IMR-90 (cell line): ENCODE results near the gene DUSP22. TPM values are rescaled to one million over a fixed set of nuclear protein-coding genes. Genes with fewer than 3 reads are reported as not detected.

Experiments
- ATAC-seq: fragments of 200-7000 bp; cut with Tn5 transposase; 2 replicates; pipeline ENCODE4 v1.9.1; 2020; ENCODE audit warnings: low read depth, mild to moderate bottlenecking, moderate library complexity
- BruUV-seq: library from RNA; stranded (reverse); fragments of 400-500 nt; replicated peaks from 2 replicates; lab custom pipeline; 2021; lab: Mats Ljungman, UMichigan
- CTCF ChIA-PET: fragments of 300-600 bp; formaldehyde crosslinking; extraction: SDS; loops from one replicate; lab custom pipeline; 2021; ENCODE audit warnings: antibody characterized with exemption; lab: Yijun Ruan, JAX
- POLR2A ChIA-PET: fragments of 300-600 bp; sonication (Branson Sonifier 250); formaldehyde crosslinking; loops from one replicate; lab custom pipeline; 2022; ENCODE audit warnings: antibody characterized with exemption; ENCODE audit not compliant: unreplicated experiment; lab: Charles Lee
- DNase-seq: peaks from one replicate; pipeline ENCODE4 v3.0.0; 2013
- H2AFZ ChIP-seq: replicated peaks from 2 replicates; pipeline ENCODE3; 2013; ENCODE audit warnings: low read length, mild to moderate bottlenecking; ENCODE audit not compliant: poor library complexity
- H2AK5ac ChIP-seq: 2 replicates; pipeline ENCODE4 v1.6.1; 2013; ENCODE audit warnings: low read depth, low read length, inconsistent platforms
- H2AK9ac ChIP-seq: replicated peaks from 2 replicates; pipeline ENCODE3; 2013; ENCODE audit warnings: mild to moderate bottlenecking, low read depth, low read length, moderate library complexity; ENCODE audit not compliant: poor library complexity
- H2BK120ac ChIP-seq: 2 replicates; pipeline ENCODE4 v1.6.1; 2013; ENCODE audit warnings: low read depth, low read length, inconsistent platforms
- H2BK15ac ChIP-seq: 3 replicates; pipeline ENCODE4 v1.6.1; 2013; ENCODE audit warnings: low read depth, low read length, inconsistent platforms
- H2BK20ac ChIP-seq: 2 replicates; pipeline ENCODE4 v1.6.1; 2013; ENCODE audit warnings: low read depth, mild to moderate bottlenecking, inconsistent platforms, low read length, moderate library complexity
- H2BK5ac ChIP-seq: 2 replicates; pipeline ENCODE4 v1.6.1; 2013; ENCODE audit warnings: mild to moderate bottlenecking, low read depth, low read length, inconsistent platforms; ENCODE audit not compliant: poor library complexity, severe bottlenecking
- H3K14ac ChIP-seq: replicated peaks from 2 replicates; pipeline ENCODE4 v1.6.1; 2013; ENCODE audit warnings: low read depth, low read length, inconsistent platforms
- H3K18ac ChIP-seq: 2 replicates; pipeline ENCODE4 v1.6.1; 2013; ENCODE audit warnings: low read depth, low read length, control low read depth
- H3K23ac ChIP-seq: 2 replicates; pipeline ENCODE4 v1.6.1; 2013; ENCODE audit warnings: low read depth, low read length, inconsistent platforms
- H3K27ac ChIP-seq: 2 replicates; pipeline ENCODE4 v1.5.1; 2013; ENCODE audit warnings: mild to moderate bottlenecking, control low read depth, low read length; ENCODE audit not compliant: insufficient read depth
- H3K27me3 ChIP-seq: 2 replicates; pipeline ENCODE4 v1.6.1; 2013; ENCODE audit warnings: low read length; ENCODE audit not compliant: control insufficient read depth, insufficient read depth
- H3K36me3 ChIP-seq: 2 replicates; pipeline ENCODE4 v1.6.1; 2013; ENCODE audit warnings: low read length, mixed read lengths; ENCODE audit not compliant: control insufficient read depth, insufficient read depth
- H3K4ac ChIP-seq: 2 replicates; pipeline ENCODE4 v1.6.1; 2013; ENCODE audit warnings: low read depth, low read length, inconsistent platforms
- H3K4me1 ChIP-seq: 2 replicates; pipeline ENCODE4 v1.6.1; 2013; ENCODE audit warnings: low read length, mixed read lengths; ENCODE audit not compliant: control insufficient read depth, insufficient read depth
- H3K4me2 ChIP-seq: 2 replicates; pipeline ENCODE4 v1.6.1; 2013; ENCODE audit warnings: low read depth, mild to moderate bottlenecking, control low read depth, low read length, moderate library complexity
- H3K4me3 ChIP-seq: 2 replicates; pipeline ENCODE4 v1.5.1; 2013; ENCODE audit warnings: low read depth, mild to moderate bottlenecking, control low read depth, low read length, moderate library complexity; ENCODE audit not compliant: insufficient read depth
- H3K56ac ChIP-seq: 2 replicates; pipeline ENCODE4 v1.6.1; 2013; ENCODE audit warnings: low read length, inconsistent platforms; ENCODE audit not compliant: insufficient read depth; ENCODE audit errors: extremely low read depth
- H3K79me1 ChIP-seq, 2 experiments: 2 replicates each; pipeline ENCODE4 v1.6.1; 2013; ENCODE audit warnings: low read length in 2 of 2, inconsistent platforms in 1 of 2, low read depth in 1 of 2
- H3K9ac ChIP-seq: 2 replicates; pipeline ENCODE4 v1.6.1; 2013; ENCODE audit warnings: low read depth, low read length, control low read depth
- H3K9me1 ChIP-seq: 2 replicates; pipeline ENCODE4 v1.6.1; 2013; ENCODE audit warnings: low read length, inconsistent platforms; ENCODE audit not compliant: insufficient read depth
- H3K9me3 ChIP-seq: 2 replicates; pipeline ENCODE4 v1.6.1; 2013; ENCODE audit warnings: low read length; ENCODE audit not compliant: control insufficient read depth, insufficient read depth
- H4K20me1 ChIP-seq: 2 replicates; pipeline ENCODE4 v1.6.1; 2013; ENCODE audit warnings: low read length, inconsistent platforms; ENCODE audit not compliant: insufficient read depth
- H4K5ac ChIP-seq: 2 replicates; pipeline ENCODE4 v1.6.1; 2013; ENCODE audit warnings: mild to moderate bottlenecking, low read depth, low read length, control low read depth
- H4K8ac ChIP-seq, 2 experiments: 2 replicates each; pipeline ENCODE4 v1.6.1; 2013; ENCODE audit warnings: low read depth in 2 of 2, low read length in 2 of 2, control low read depth in 1 of 2, inconsistent platforms in 1 of 2
- H4K91ac ChIP-seq: 2 replicates; pipeline ENCODE4 v1.6.1; 2013; ENCODE audit warnings: low read depth, low read length, inconsistent platforms; ENCODE audit not compliant: insufficient read depth
- BHLHE40 ChIP-seq: fragments of 150-350 bp; IDR thresholded peaks from 2 replicates; pipeline ENCODE4 v1.6.1; 2016; ENCODE audit warnings: mild to moderate bottlenecking, low read depth, low read length
- CEBPB ChIP-seq: IDR thresholded peaks from 2 replicates; pipeline ENCODE4 v1.6.1; 2012; ENCODE audit warnings: low read depth, low read length, improper control_type of control experiment
- CHD1 ChIP-seq: IDR thresholded peaks from 2 replicates; pipeline ENCODE4 v1.6.1; 2012; ENCODE audit warnings: low read depth, low read length, improper control_type of control experiment
- ELK1 ChIP-seq: fragments of 150-350 bp; IDR thresholded peaks from 2 replicates; pipeline ENCODE4 v1.6.1; 2016; ENCODE audit warnings: low read depth, mild to moderate bottlenecking, low read length, moderate library complexity, borderline replicate concordance
- MAFK ChIP-seq: IDR thresholded peaks from 2 replicates; pipeline ENCODE4 v1.6.1; 2012; ENCODE audit warnings: low read depth, low read length, improper control_type of control experiment
- USF2 ChIP-seq: fragments of 150-350 bp; IDR thresholded peaks from 2 replicates; pipeline ENCODE4 v1.6.1; 2017; ENCODE audit warnings: mild to moderate bottlenecking, antibody characterized with exemption, low read length, low read depth
- WGBS, 2 experiments: methylation state at CpG; one replicate each; pipeline versions ENCODE4 v1.1.5 to v1.1.7; 2013; ENCODE audit warnings: missing lambda C conversion rate in 2 of 2; ENCODE audit not compliant: insufficient read length in 1 of 2; ENCODE audit errors: extremely low coverage in 2 of 2; 5-methylcytosine and 5-hydroxymethylcytosine counted together
- dilution Hi-C: fragments of 300-500 bp; cut with HindIII; formaldehyde crosslinking; loops from one replicate; pipeline ENCODE4 v1.14.3; 2018; ENCODE audit warnings: low sequenced_read_pairs; ENCODE audit not compliant: unreplicated experiment
- in situ Hi-C: fragments of 300-500 bp; cut with MboI; formaldehyde crosslinking; loops from 3 replicates; pipeline ENCODE4 v1.14.3; 2019; ENCODE audit warnings: low sequenced_read_pairs, inconsistent platforms, mixed read lengths
- intact Hi-C: fragments of 100-400 bp; cut with micrococcal nuclease; formaldehyde crosslinking; loops from 2 replicates; pipeline ENCODE4 v1.10.0; 2022
- polyA plus RNA-seq, 3 experiments: library from polyadenylated mRNA; depleted of rRNA; stranded (reverse); fragments of >200 nt; gene quantifications; 2 replicates each; pipeline ENCODE4 v1.2.3, GENCODE V29; 2012; ENCODE audit warnings: low replicate concordance in 1 of 3
- total RNA-seq: library from RNA; depleted of rRNA; stranded (reverse); fragments of >200 nt; gene quantifications from 2 replicates; pipeline ENCODE4 v1.2.3, GENCODE V29; 2012

DUSP22 gene
- total and polyA plus RNA-seq, 2 of the 4 experiments (the other 2 are of a cell fraction), result 7.1 to 8.2 TPM

- ChIA-PET POLR2A (no interaction called here), CTCF (no interaction called here)
- H3K9ac ChIP-seq, result no peak overlapping the region
- no peak overlapping the region for H2AK9ac ChIP-seq
- H3K4ac ChIP-seq, result no peak overlapping the region
- no peak overlapping the region for H4K5ac ChIP-seq
- no peaks in the 10 kb centered on the region; the same call in 1 of the 2 replicates for H3K36me3 ChIP-seq
- H3K18ac ChIP-seq, result no peak overlapping the region
- H3K14ac ChIP-seq, result no peak overlapping the region
- no peak overlapping the region for H3K27ac ChIP-seq
- ATAC-seq (no peak), DNase-seq (no peak)
- dilution Hi-C loops (no loop called here), in situ Hi-C loops (no loop called here), intact Hi-C loops (no loop called here)
- H2AK5ac ChIP-seq, result no peak overlapping the region
- H2BK120ac ChIP-seq, result no peak overlapping the region
- no peak overlapping the region for H3K4me2 ChIP-seq
- H3K79me1 ChIP-seq, result no peaks in the 10 kb centered on the region
- H3K4me1 ChIP-seq, result no peaks in the 10 kb centered on the region
- H4K20me1 ChIP-seq, result no peaks in the 10 kb centered on the region
- H3K56ac ChIP-seq, result no peak overlapping the region
- H2BK20ac ChIP-seq, result no peak overlapping the region
- H2BK5ac ChIP-seq, result no peak overlapping the region
- H3K27me3 ChIP-seq, result no peaks in the 10 kb centered on the region
- no peak overlapping the region for H4K8ac ChIP-seq
- no peak overlapping the region for H2AFZ ChIP-seq
- no peaks in the 10 kb centered on the region for H3K9me1 ChIP-seq
- no peak for TF ChIP-seq BHLHE40
- TF ChIP-seq ELK1, result no peak
- no peak for TF ChIP-seq USF2
- TF ChIP-seq CEBPB, result no peak
- TF ChIP-seq CHD1, result no peak
- no peak for TF ChIP-seq MAFK
- no peak overlapping the region for H3K23ac ChIP-seq
- no peak overlapping the region for H2BK15ac ChIP-seq
- H3K9me3 ChIP-seq, result peaks cover 8% of the 10 kb centered on the region; the same call in 1 of the 2 replicates
- H4K91ac ChIP-seq, result no peak overlapping the region
- WGBS, 2 experiments, result 58% methylated on average over 5 of the region's 6 CpGs; no CpG with 5 or more reads in 1 of the 2 experiments
- BruUV-seq, result no TSS peak
- no peak overlapping the region for H3K4me3 ChIP-seq
These were observed 57.2 kb downstream of the DUSP22 start for GRCh38 chr6:349491-349921.
